SH-SY5Y (cell line): ENCODE measurements around the gene ATP8A2.

Experiments used
- GATA2 ChIP-seq: IDR thresholded peaks from 2 replicates; pipeline ENCODE4 v1.6.1; 2011; ENCODE audit warnings: mild to moderate bottlenecking, low read depth, low read length
- GATA3 ChIP-seq: IDR thresholded peaks from 2 replicates; pipeline ENCODE4 v1.6.1; 2011; ENCODE audit warnings: low read depth, mild to moderate bottlenecking, low read length, moderate library complexity

Gene ATP8A2

DNA sequence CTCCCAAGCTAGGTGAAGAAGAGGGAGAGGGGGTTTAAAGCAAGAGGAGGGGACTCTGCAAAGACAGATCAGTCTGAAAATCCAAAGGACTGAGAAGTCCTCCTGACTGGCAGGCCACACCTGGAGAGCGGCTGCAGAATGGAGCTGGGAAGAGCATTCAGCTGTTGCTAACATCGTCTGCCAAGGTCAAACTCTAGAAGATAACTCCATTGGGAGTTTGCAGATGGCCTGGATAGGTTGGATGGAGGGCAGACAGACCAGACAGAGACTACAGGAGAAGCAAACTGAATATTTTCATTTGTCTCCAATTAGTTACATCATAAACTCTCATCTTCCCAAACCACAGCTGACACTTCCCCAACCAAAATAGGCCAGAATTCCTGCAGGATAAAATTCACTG, 699.9 kb downstream of the ATP8A2 start:
- no peak for TF ChIP-seq GATA3
- no peak for TF ChIP-seq GATA2

DNA sequence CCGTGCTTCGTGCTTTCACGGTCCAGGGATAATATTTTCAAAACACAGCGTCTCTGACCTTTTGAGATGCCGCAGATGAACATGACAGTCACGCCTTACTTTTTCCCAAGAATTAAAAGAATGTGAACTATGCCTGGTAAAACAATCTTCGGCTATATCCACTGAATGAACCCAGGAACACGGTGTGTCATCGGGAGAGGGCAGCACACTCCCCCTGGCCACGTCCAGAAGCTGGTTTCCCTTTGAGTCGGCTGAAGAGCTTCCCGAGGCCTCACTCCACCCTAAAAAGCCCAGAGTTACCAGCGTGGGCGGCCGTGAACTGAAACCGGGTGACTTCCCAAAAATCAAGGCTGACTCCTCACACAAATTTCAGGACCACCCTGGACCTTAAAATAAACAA, 702.9 kb downstream of the ATP8A2 start:
- no peak for TF ChIP-seq GATA3
- no peak for TF ChIP-seq GATA2
